Memory B cell (primary cell): Measurements from ENCODE around the gene SORCS2.
"Not testable (repeated sequence)": the region's sequence is repeated elsewhere in the genome, so short reads cannot be mapped to it uniquely, and the experiment has no call there.

Experiments used
- ATAC-seq: fragments of 150-1000 bp; cut with Tn5 transposase; 2 replicates; pipeline ENCODE4 v1.10.0; 2021; ENCODE audit warnings: low read depth, mild to moderate bottlenecking, moderate library complexity
- DNase-seq, 2 donors: peaks; one replicate each; pipeline ENCODE4 v3.0.0; 2022; ENCODE audit warnings: low spot score in 2 of 2
- H3K27ac Mint-ChIP-seq: one replicate; pipeline ENCODE4 v1.8.0; 2022; ENCODE audit warnings: mild to moderate bottlenecking, moderate library complexity, mixed read lengths
- H3K27me3 Mint-ChIP-seq: one replicate; pipeline ENCODE4 v1.8.0; 2022; ENCODE audit warnings: mixed read lengths
- H3K36me3 Mint-ChIP-seq: one replicate; pipeline ENCODE4 v1.8.0; 2022; ENCODE audit warnings: mild to moderate bottlenecking, mixed read lengths
- H3K4me1 Mint-ChIP-seq: one replicate; pipeline ENCODE4 v1.8.0; 2022; ENCODE audit warnings: mixed read lengths
- H3K4me3 Mint-ChIP-seq: one replicate; pipeline ENCODE4 v1.8.0; 2022; ENCODE audit warnings: mild to moderate bottlenecking, moderate library complexity, mixed read lengths
- H3K9me3 Mint-ChIP-seq: one replicate; pipeline ENCODE4 v1.8.0; 2022; ENCODE audit warnings: mixed read lengths

Gene SORCS2

DNA sequence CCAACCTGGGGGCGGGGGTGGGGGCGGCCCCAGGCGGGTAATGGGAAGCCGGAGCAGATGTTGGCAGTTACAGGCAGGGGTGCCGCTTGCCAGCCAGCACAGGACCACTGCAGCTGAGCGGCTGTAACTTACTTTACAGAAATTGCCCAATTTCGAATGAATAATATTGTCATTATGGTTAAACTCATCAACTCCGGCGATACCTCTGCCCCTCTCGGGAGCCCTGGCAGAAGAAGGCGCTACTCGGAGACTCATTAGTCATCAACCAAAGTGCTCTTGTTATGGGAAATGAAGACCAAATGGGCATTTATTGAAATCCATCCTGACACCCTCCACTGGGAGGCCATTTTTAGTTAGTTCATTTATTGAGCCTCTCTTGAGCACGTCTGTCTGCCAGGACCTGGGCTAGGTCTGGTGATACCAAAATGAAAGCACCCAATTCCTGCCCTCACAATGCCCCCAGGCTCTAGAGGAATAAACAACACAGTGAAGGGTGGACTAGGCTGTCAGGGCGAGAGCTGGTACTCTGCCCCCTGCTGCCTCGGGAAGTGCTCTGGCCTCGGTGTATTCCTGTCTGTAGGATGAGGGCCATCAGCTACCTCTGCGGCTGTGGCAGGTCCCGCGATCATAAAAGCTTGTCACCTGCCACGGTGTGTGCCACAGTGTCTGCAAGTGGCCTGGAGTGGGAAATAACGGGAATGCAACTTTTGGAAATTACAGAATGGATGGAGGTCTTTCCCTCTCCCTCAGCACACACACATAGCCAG, 401.5 kb downstream of the SORCS2 start:
- no peak for ATAC-seq
- Mint-ChIP-seq H3K4me3 (no peak overlapping the region), H3K27me3 (peaks cover 4% of the 10 kb centered on the region), H3K9me3 (peaks cover 2% of the 10 kb centered on the region), H3K27ac (no peak overlapping the region), H3K36me3 (no peaks in the 10 kb centered on the region), H3K4me1 (no peaks in the 10 kb centered on the region)
- DNase-seq: no peak

DNA sequence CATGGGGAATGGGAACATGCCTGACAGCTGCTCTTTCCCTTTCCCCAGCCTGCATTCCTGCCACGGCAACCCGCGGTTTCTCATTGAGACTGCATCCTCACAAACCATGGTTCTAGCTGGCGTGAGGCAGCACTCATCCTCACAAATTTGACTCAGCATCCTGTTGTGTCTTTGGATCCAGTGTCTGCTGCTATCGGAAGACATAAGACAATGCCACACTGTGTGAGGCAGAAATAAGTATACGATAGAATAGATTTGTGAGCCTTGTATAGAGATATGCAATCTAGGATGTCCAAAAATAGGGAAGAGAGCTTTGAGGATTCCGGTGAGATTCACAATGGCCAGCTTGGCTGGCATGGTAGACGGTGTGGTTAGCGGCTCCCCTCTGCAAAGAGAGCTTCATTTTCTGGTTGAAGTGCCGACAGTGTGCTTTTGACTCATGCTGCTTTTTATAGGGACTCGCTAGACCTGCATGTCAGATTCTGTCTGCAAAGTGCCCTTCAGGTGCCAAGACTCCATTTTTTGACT, 403.7 kb downstream of the SORCS2 start:
- no peak for DNase-seq
- H3K27ac Mint-ChIP-seq: no peak overlapping the region
- no peak overlapping the region for H3K4me3 Mint-ChIP-seq
- H3K27me3 Mint-ChIP-seq: peaks cover 4% of the 10 kb centered on the region
- H3K9me3 Mint-ChIP-seq: peaks cover 2% of the 10 kb centered on the region
- H3K4me1 Mint-ChIP-seq: no peaks in the 10 kb centered on the region
- no peaks in the 10 kb centered on the region for H3K36me3 Mint-ChIP-seq
- no peak for ATAC-seq

DNA sequence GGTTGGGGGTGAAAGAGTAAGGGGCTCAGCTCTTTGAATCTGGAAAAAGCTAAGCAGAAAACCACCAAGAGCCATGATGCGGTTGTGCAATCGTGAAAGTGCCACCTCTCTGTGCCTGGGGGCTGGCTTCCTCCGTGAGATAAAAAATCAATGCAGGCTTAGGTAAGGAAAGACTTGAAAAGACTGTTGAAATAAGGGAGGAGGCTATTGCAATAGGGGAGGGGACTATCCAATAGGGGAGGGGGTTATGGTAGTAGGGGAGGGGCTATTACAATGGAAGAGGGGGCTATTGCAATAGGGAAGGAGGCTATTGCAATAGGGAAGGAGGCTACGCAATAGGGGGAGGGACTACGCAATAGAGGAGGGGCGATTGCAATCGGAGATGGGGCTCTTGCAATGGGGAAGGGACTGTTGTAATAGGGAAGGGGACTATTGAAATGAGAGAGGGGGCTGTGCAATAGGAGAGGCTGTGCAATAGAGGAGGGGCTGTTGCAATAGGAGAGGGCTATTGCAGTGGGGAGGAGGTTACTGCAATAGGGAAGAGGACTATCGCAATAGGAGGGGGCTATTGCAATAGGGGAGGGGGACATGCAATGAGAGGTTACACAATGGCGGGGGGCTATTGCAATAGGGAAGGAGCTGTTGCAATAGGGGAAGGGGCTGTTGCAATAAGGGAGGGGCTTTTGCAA, 404.7 kb downstream of the SORCS2 start:
- no peak for ATAC-seq

DNA sequence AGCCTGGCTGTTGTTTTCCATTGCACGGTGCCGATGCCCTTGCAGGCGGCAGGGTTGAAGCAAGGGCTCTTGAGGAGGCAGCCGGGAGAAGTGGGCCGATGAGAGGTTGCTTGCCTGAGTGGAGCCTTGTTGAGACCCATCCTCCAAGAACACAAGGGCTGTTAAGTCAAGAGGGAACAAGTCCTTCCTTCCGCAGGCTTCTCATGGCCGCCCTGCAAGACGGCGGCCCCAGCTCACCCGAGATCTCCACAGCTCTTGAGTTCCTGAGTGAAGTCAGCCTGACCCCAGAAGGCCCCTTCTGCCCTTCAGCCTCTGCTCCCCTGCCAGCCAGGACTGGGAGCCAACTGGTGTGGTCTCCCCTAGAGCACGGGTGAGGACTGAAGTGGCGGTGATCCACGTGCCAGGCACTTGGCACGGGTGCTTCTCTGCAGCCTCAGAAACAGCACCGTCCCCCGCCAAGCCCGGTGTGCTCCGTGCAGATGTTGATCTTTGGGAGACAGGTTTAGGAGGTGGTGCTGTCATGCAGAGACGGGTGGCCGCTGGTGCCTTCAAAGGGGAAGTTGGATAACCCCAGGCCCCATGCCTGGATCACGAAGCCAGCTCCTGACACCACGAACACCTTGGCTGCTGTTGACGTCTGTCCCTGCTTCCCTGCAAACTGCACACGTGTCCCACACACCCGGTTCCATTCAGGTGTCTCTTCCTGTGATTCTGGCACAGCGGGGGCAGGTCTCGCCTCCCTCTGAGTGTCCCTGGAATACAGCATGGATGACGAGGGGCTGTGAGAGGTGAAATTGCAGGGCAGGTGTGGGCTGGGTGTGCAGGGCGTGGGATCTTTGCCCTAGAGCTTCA, 406.8 kb downstream of the SORCS2 start:
- H3K36me3 Mint-ChIP-seq: no peaks in the 10 kb centered on the region
- peaks cover 6% of the 10 kb centered on the region for H3K9me3 Mint-ChIP-seq
- DNase-seq: no peak
- H3K27ac Mint-ChIP-seq: no peak overlapping the region
- no peaks in the 10 kb centered on the region for H3K4me1 Mint-ChIP-seq
- no peak for ATAC-seq
- H3K4me3 Mint-ChIP-seq: no peak overlapping the region
- peaks cover 4% of the 10 kb centered on the region for H3K27me3 Mint-ChIP-seq

More for the DNA sequence above, 404.7 kb downstream of the SORCS2 start:
- Mint-ChIP-seq H3K4me1 (no peaks in the 10 kb centered on the region), H3K4me3 (no peak overlapping the region), H3K27ac (no peak overlapping the region), H3K36me3 (no peaks in the 10 kb centered on the region), H3K9me3 (no peaks in the 10 kb centered on the region), H3K27me3 (peaks cover 4% of the 10 kb centered on the region)
- no peak for DNase-seq

DNA sequence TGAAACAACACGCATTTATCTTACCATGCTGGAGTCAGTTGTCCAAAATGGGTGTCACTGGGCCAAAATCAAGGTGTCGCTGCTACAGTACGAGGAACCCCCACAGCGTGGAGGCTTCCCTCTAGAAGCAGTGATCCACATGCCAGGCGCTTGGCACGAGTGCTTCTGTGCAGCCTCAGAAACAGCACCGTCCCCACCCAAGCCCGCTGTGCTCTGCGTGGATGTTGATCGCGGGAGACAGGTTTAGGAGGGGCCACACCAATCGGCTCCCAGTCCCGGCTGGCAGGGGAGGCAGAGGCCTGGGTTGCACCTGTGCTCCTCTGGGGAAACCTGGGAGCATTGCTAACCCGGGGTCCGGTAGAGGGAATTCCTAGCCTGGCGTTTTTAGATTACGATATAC, 407.9 kb downstream of the SORCS2 start:
- peaks cover 4% of the 10 kb centered on the region for H3K27me3 Mint-ChIP-seq
- H3K4me1 Mint-ChIP-seq: no peaks in the 10 kb centered on the region

DNA sequence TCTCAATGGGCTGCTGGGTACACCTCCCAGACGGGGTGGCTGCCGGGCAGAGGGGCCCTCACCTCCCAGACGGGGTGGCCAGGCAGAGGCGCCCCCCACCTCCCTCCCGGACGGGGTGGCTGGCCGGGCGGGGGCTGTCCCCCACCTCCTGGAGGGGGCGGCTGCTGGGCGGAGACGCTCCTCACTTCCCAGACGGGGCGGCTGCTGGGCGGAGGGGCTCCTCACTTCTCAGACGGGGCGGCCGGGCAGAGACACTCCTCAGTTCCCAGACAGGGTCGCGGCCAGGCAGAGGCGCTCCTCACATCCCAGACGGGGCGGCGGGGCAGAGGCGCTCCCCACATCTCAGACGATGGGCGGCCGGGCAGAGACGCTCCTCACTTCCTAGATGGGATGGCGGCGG, 409.8 kb downstream of the SORCS2 start:
- not testable (repeated sequence) for H3K27ac Mint-ChIP-seq, H3K36me3 Mint-ChIP-seq, H3K4me3 Mint-ChIP-seq, ATAC-seq, DNase-seq, H3K27me3 Mint-ChIP-seq, H3K4me1 Mint-ChIP-seq, H3K9me3 Mint-ChIP-seq

More for the DNA sequence above, 407.9 kb downstream of the SORCS2 start:
- no peak overlapping the region for H3K27ac Mint-ChIP-seq
- peaks cover 6% of the 10 kb centered on the region for H3K9me3 Mint-ChIP-seq
- H3K36me3 Mint-ChIP-seq: no peaks in the 10 kb centered on the region
- DNase-seq (no peak), ATAC-seq (no peak)
- H3K4me3 Mint-ChIP-seq: no peak overlapping the region

DNA sequence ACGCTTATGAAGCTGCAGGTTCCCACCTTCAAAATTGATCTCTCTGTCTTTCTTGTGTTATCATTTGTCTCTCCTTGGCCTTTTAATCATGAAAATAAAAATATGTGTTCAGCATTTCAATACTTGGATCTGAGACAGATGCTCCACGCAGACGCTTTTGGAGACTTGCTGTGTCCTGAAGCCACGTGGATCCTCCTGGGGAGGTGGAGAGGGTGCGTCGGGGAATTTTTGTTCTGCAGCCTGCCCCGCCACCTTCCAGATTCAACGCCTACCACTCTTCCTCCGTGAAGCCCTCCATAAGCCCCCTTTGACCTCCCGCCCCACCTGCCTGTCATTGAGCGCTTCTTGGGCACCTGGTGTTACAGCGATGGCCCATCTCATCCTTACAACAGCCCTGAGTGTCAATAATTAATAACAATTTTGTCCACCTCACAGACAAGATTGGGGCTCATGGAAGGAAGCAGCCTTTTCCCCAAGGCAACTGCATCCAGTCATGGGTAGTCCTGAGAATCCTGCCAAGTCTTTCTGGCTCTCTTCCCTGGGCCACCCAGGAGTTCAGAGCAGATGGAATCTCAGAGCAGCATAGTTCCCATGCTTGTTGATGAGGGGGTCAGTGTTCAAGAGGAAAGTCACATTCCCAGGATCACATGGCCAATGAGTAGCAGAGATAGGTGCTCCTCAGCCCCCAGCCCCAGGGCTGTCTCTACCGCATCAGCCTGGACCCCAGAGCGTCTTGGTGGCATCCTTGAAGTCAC, 415.0 kb downstream of the SORCS2 start:
- ATAC-seq: no peak
- no peak for DNase-seq
- Mint-ChIP-seq H3K27ac (no peak overlapping the region), H3K9me3 (peaks cover 6% of the 10 kb centered on the region), H3K4me3 (no peak overlapping the region), H3K27me3 (no peaks in the 10 kb centered on the region), H3K36me3 (no peaks in the 10 kb centered on the region), H3K4me1 (no peaks in the 10 kb centered on the region)

DNA sequence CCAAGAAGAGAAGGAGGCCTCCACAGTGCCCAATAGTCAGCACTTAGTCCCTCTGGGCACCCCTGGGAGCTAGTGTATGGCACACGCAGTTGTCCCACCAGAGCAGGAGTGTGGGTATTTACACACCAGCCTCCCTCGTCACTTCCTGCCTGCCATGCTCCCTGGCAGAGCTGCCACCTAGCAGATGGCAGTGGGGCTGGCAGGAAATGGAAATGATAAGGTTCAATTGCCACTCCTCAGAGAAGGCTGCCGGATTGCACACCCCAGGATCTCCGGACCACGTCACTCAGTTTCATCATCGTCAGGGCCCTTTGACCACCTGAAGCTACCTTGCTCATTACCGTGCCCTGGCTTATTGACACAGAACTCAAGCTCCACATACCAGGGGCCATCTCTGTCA, 415.7 kb downstream of the SORCS2 start:
- H3K27me3 Mint-ChIP-seq: no peaks in the 10 kb centered on the region
- no peaks in the 10 kb centered on the region for H3K4me1 Mint-ChIP-seq
- peaks cover 6% of the 10 kb centered on the region for H3K9me3 Mint-ChIP-seq
- no peak overlapping the region for H3K27ac Mint-ChIP-seq
- no peaks in the 10 kb centered on the region for H3K36me3 Mint-ChIP-seq
- no peak for ATAC-seq
- DNase-seq: no peak
- no peak overlapping the region for H3K4me3 Mint-ChIP-seq

DNA sequence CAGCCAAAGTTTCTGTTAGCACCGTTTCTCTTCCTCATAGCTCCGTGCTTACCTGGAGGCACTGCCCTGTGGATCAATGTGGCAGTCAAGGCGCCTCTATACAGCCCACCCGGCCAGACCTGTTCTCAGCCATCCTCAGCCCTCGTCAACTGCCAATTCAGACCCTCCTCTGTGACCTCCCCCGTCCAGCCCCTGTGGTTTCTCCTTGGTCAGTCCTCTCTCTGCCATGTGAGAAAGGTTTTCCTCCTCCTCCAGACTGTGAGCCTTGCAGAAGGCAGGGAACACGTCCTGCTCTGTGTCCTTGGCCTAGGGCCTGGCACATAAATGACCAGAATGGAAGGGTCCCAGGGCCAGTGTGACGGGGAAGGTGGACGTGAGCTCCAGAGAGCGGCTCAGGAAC, 417.0 kb downstream of the SORCS2 start:
- Mint-ChIP-seq H3K27me3 (no peaks in the 10 kb centered on the region), H3K4me1 (no peaks in the 10 kb centered on the region), H3K9me3 (no peaks in the 10 kb centered on the region), H3K36me3 (no peaks in the 10 kb centered on the region), H3K4me3 (no peak overlapping the region), H3K27ac (no peak overlapping the region)
- ATAC-seq (no peak), DNase-seq (no peak)

DNA sequence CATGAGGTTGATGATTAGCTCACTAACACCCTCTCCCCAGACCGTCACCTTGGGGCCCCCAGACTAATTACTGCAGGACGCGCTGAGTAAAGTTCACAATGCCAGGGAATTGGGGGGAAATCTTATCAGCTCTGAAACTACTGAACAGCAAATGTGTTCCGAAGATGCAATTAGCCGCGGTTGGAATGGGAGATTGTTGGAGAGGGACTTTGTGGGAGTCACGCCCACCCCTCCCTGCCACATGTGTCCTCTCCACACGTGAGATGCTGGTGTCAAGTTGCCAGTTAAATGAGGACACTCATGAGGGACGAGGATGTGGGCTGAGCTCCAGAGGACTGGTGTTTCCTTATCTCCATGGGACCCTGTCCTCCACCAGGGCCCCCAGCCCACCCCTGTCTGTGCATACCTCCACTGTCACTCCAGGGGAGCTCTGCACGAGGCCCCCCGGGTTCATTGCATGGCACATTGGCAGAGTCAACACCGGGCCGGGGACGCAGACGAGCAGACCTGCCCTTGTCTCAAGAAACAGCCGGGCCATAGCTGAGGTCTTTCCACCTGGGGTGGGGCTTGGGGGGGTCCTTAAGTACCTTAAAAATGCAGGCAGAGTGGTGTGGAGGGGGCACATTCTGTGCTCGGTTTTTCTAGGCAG, 417.8 kb downstream of the SORCS2 start:
- Mint-ChIP-seq H3K9me3 (no peaks in the 10 kb centered on the region), H3K4me1 (no peaks in the 10 kb centered on the region), H3K27me3 (no peaks in the 10 kb centered on the region), H3K27ac (no peak overlapping the region), H3K4me3 (no peak overlapping the region), H3K36me3 (no peaks in the 10 kb centered on the region)
- no peak for DNase-seq
- ATAC-seq: no peak

DNA sequence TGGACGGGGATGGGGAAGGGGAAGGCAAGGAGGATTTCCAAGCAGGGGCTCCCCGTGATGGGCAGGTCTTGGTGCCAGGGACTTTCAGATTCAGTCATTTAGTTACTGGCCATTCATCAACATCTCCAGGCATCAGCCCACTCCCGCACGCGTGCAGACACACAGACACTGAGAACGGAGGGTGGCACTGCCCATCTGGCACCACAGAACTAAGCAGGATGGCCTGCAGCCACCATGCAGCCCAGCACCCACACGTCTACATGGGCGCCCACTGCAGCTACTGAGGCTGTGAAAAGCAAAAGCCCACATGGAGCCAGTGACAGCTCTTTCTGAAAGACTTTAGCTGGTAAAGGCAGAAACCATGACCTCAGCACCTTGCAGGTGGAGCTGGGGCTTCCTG, 418.5 kb downstream of the SORCS2 start:
- DNase-seq: no peak
- Mint-ChIP-seq H3K27ac (no peak overlapping the region), H3K9me3 (peaks cover 2% of the 10 kb centered on the region)

DNA sequence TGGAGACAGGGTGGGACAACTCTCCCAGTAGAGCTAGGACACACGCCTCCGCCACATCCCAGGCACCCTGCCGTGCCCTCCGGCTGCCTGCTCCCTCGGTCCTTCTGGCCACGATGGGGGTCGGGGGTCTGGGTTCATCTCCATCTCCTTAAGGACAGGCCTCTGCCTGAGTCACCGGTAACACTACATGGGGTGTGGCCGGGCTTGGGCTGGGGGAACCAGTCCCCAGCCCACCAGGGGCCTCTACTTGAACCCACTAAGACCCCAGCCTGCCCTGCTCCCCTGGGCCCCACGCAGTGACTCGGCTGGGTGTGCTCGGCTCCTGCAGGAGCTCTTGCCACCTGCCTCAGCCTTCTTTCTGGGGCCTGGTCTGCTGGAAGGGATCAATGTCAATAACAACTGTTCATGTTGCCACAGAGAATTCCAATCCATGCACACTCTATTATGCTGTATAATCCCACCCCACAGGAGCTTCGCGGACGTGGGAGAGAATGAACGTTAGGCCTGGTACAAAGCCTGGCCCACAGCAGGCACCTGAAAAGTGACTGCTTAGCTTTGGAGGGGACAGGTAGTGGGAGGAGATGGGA, 420.1 kb downstream of the SORCS2 start:
- ATAC-seq: no peak
- Mint-ChIP-seq H3K4me1 (no peaks in the 10 kb centered on the region), H3K9me3 (peaks cover 6% of the 10 kb centered on the region), H3K4me3 (no peak overlapping the region), H3K27me3 (no peaks in the 10 kb centered on the region), H3K27ac (no peak overlapping the region), H3K36me3 (no peaks in the 10 kb centered on the region)
- DNase-seq: no peak

More for the DNA sequence above, 418.5 kb downstream of the SORCS2 start:
- Mint-ChIP-seq H3K36me3 (no peaks in the 10 kb centered on the region), H3K27me3 (no peaks in the 10 kb centered on the region), H3K4me3 (no peak overlapping the region), H3K4me1 (no peaks in the 10 kb centered on the region)
- no peak for ATAC-seq
